Head of caudate nucleus (tissue), 42 donors: ENCODE data around the gene ISG15.
"Not testable (repeated sequence)": the region's sequence is repeated elsewhere in the genome, so short reads cannot be mapped to it uniquely, and the experiment has no call there.

Experiments
- DNase-seq, 42 donors: peaks; one replicate each; pipeline versions ENCODE4 v3.0.0 to v3.0.0-alpha.2; 2020 to 2021; ENCODE audit warnings: mixed read lengths in 7 of 42
- intact Hi-C: fragments of 100-400 bp; cut with DNase I; formaldehyde crosslinking; loops from one replicate; pipeline ENCODE4 v1.15.0; 2022

ISG15 gene

GRCh38 chr1:991275-991674 lies 22.0 kb upstream of the ISG15 start:
- not testable (repeated sequence) for DNase-seq

GRCh38 chr1:991895-992294 lies 21.4 kb upstream of the ISG15 start:
- no peak for DNase-seq
- intact Hi-C loops, result no loop called here

More at GRCh38 chr1:991275-991674, 22.0 kb upstream of the ISG15 start:
- intact Hi-C loops, result not testable (repeated sequence)

DNA sequence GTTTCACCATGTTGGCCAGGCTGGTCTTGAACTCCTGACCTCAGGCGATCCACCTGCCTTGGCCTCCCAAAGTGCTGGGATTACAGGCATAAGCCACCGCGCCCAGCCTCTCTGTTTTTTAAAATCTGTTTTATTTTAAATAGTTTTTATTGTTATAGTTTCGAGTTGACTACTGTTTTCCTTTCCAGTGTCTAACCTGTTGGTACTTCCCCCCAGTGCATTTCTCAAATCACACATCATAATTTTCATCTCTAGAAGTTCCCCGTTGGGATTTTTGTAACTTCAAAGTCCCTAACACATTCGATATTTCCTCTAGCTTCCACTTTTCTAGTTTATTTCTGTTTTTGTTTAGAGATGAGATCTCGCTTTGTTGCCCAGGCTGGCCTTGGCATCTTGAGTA lies 20.9 kb upstream of the ISG15 start:
- DNase-seq, result no peak
- intact Hi-C loops, result no loop called here

DNA sequence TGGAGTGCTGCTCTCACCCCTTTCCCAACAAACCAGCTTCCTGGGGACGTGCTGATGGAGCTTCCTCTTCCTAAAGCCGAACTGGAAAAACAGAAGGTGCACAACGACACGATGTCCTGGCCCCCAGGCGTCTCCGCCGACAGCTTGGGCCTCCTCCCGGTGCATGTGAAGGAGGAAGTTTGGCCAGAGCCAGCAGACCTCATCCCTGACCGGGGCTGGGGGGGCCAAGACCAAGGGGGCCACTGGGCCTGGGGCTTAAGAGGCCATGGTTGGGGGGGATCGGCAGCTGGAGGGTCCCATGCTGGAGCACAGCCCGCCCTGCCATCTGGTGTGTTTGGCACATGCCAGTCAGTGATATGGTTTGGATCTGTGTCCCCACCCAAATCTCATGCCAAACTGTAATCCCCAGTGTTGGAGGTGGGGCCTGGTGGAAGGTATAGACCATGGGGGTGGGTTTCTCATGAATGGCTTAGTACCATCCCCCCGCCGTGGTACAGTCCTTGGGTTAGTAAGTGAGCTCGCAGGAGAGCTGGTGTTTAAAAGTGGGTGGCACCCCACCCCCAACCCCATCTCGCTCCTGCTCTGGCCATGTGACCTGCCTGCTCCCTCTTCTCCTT lies 19.8 kb upstream of the ISG15 start:
- DNase-seq, result no peak
- intact Hi-C loops, result no loop called here

DNA sequence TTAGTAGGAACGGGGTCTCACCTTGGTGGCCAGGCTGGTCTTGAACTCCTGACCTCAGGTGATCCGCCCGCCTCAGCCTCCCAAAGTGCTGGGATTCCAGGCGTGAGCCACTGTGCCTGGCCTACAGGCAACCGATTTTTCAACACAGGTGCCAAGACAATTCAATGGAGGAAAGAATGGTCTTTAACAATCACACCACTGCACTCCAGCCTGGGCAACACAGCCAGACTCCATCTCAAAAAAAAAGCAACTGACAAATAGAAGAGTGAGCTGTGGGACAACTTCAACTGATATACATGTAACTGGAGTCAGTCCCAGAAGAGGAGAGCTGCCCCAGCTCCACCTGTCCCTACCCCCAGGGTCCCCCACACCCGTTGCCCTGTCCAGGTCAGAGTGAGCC lies 18.8 kb upstream of the ISG15 start:
- DNase-seq, intact Hi-C loops: not testable (repeated sequence)

DNA sequence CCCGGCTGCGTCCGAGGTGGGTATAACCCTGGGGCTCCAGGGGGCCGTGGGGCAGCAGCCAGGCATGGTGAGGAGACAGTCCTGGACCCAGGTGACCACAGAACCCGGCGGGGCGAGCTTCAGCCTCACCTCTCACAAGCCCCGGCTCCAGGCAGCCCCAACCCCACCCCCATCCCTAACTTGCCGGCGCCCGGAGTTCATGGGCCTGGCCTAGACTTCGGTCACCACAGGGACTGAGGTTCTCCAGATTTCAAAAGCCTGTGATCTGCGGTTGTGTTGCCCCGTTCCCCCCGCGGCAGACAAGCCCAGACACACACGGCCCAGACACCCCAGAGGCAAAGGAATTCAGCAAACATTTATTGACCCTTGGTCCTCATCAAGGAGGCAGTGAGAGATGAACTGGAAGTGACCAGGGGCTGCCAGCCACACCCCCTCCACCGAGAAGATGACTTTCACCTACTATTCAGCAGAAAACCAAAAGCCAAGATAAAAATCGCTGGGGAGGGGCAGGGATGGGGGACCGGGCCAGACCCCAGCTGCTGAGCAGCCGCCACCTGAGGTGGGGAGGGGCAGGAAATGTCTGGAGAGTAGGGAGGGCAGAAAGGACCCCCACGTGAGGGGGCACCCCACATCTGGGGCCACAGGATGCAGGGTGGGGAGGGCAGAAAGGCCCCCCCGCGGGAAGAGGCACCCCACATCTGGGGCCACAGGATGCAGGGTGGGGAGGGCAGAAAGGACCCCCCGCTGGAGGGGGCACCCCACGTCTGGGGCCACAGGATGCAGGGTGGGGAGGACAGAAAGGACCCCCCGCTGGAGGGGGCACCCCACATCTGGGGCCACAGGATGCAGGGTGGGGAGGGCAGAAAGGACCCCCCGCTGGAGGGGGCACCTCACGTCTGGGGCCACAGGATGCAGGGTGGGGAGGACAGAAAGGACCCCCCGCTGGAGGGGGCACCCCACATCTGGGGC lies 17.3 kb upstream of the ISG15 start:
- DNase-seq, result no peak
- intact Hi-C loops, result no loop called here

DNA sequence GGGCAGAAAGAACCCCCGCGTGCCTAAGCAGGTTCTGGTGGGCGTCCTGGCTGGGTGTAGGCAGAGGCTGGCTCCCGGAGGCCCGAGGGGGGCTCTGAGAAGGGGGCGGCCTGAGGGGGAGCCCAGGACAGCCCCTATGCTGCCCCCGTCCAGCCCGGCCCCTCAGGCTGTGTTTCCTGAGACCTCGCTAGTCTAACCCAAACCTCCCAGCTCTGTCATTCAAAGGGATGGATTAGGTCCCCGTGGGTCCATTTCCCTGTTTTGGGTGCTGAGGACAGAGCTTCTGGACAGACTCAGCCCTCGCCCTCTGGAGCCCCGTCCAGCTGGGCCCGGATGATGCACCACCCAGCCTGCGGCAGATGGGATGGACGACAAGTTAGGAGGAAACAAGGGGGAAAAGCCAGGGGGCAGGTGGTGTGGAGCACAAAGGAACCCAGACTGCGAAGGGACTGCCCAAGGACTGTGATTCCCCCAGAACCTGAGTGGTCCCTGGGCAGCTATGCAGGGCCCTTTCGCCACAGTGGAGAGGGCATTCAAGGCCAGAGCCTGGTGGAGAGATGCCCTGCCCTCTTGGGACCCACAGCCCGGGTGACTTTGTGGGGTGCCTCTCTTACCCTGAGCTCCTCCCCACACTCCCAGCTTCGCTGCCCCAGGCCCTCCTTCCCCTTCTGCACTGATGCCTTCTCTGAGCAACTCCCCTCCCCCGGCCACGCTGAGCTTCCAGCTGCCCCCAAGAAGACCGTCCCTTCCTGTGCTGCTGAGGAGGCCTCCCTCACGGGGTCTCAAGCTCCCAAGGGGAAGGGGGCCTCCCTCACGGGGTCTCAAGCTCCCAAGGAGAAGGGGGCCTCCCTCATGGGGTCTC lies 16.2 kb upstream of the ISG15 start:
- intact Hi-C loops, result no loop called here
- DNase-seq, result no peak

DNA sequence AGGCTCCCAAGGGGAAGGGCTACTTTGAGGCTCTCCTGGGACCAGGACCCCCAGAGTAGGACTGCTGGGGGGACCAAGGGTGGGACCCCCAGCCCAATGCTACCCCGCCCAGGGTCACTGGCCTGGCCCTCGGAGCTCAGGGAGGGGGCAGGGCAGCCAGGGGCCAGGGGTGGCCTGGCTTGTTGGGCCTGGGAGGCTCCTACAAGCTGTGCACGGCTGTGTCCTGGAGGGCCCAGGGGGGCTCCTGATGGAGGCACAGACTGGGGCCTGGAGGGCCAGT lies 15.6 kb upstream of the ISG15 start:
- DNase-seq, result no peak
- intact Hi-C loops, result no loop called here

- intact Hi-C loops, result no loop called here
- DNase-seq, result peak in 19 of 42 donors; percentile 39 to 73 (median 53)
Measured at GRCh38 chr1:997993-998744, 15.1 kb upstream of the ISG15 start.

DNA sequence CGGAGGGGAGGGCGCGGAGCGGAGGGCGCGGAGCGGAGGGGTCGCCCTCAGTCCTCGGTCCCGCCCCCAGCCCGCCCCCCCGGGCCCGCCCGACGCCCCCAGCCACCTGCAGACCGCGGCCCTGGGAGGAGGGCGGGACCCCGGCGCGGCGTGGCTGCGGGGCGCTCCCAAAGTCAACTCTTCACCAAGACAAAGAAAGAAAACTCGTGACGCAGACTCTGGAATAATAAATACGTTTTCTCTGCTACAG lies 14.6 kb upstream of the ISG15 start:
- DNase-seq, result peak in 2 of 42 donors; percentile 24 to 38
- intact Hi-C loops, result no loop called here

GRCh38 chr1:998995-999724 lies 14.1 kb upstream of the ISG15 start:
- intact Hi-C loops, result no loop called here
- DNase-seq, result peak in 6 of 42 donors; percentile 21 to 55 (median 44)

DNA sequence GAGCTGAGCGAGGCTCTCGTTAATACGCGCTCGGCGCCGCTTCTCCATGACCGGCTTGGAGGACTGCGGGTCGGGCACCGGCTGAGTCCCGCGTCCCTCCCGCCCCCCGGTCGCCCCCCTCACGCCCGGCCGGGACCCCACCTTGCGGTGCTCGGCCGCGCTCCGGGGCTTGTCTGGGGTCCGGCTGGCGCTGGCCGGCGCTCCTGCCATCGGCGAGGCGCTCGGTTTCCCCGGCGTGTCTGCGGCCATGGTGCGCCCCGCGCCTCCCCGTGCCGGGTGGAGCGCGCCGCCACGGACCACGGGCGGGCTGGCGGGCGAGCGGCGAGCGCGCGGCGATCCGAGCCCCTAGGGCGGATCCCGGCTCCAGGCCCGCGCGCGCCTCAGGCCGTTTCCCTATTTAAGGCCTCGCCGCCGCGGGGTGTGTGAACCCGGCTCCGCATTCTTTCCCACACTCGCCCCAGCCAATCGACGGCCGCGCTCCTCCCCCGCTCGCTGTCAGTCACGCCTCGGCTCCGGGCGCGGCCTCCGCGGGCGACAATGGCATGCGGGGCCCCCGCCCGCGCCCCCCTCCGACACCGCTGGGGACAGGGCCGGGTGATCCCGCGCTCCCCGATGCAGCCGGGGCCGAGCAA lies 13.5 kb upstream of the ISG15 start, which contains the start of gene HES4:
HES4 (minus strand) TSS at position 373 of the 632 bp plus-strand sequence; CDS start at position 249, 124 bp downstream.
- intact Hi-C loops, result no loop called here
- DNase-seq, result peak; percentile 71 to 96 (median 88)

DNA sequence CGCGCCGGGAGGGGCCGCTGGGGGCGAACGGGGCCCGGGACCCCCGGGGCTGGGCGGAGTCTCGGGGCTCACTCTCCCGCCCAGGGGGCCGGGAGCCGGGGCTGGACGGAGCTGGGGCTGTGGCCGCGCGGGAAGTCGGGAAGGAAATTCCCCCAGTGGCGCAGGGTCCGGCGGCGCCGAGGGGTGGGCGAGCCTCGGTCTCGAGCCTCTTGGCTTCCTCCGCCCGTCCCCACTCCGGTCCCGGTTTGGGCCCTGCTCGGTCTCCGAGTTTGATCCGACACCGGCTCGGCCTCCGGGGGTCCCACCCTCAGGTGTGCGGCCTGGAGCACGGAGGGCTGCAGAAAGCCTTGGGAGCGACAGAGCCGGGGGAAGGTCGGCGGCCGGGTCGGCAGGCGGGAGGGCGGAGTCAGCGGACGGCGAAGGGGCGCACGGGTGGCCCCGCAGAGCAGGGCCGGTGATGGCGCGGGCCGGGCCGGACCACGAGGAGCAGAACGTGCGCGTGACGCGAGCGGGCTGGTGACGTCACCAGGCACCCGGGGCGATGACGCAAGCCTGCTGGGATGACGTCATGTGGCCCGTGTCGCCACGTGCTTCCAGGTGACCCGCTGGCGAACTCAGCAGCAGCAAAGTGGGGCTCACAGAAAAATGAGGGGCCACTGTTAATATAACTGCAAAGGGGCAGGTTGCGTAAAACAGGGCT lies 12.8 kb upstream of the ISG15 start:
- intact Hi-C loops, result no loop called here
- DNase-seq, result peak in 40 of 42 donors; percentile 44 to 90 (median 76)

GRCh38 chr1:1001057-1001783 lies 12.1 kb upstream of the ISG15 start:
- no peak for DNase-seq
- intact Hi-C loops, result no loop called here

DNA sequence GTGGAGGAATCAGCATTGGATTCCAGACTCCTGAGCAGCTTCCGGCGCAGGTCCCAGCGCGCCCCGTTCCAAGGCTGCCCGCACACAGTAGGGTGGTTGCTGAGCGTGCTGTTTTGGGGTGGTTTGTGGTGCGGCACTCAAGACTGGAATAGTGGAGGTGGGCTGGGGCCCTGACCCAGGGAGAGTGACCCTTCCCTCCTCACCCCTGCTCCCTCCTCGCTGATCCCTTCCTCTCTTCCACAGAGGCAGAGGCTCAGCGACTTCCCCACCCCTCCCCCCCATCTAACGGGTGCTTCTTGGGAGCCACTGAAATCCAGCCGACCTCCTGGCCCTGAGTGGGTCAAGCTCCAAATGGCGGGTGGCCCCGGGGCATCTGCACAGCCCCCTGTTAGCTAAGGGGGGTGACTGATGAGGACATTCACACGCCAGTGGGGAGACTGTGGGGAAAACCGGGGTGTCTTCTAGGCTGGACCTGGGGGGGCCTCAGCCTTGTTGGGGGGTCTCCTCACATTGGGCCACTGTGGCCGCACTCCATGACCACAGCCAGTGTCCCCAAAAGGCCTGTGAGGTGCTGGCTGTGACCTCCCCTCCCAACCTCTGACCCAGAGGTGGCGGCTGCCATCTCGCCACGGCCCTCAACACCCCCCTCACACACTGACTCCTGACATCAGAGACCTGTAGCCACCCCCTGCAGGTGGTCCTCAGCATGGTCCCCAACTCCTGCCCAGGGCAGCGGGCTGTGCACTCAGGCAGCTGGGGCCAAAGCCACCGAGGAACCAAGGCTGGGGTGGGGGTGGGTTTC lies 9.5 kb upstream of the ISG15 start:
- no peak for DNase-seq
- intact Hi-C loops, result no loop called here

- intact Hi-C loops, result no loop called here
- DNase-seq, result no peak
Measured at GRCh38 chr1:1004420-1004779, 8.9 kb upstream of the ISG15 start.
